CD4-positive, alpha-beta T cell treated with Interleukin-6 at 100 ng/mL for 8 hours (primary cell): ENCODE data around the gene NFIB.

Experiments used
- DNase-seq: peaks from one replicate; pipeline ENCODE4 v3.0.0-alpha.2; 2020; ENCODE audit warnings: mixed read lengths, low spot score

The NFIB gene

GRCh38 chr9:14313951-14314423 is at the start of gene NFIB:
NFIB (minus strand) TSS chr9:14314141; CDS start chr9:14313511, 630 bp downstream.
- DNase-seq = no peak

GRCh38 chr9:14362175-14362574 is 48.2 kb upstream of the NFIB start:
- no peak for DNase-seq

DNA sequence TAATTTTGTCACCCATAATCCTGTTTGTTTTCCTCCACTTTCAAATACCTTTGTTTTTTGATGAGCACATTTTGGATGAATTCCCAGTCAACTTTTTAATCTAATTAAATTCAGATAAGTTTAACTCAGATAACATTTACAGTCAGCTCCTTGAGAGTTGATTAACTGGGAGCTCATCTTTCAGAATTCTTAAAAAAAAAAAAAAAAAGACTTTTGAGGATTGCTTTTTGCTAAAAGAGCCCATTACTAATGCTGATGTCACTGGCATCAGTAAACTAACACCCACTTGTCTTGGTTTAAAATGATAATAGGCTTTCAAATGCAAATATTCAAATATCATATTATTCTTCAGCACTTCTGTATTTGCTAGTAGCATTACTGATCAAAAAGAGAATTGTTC is 47.1 kb upstream of the NFIB start:
- DNase-seq = no peak

DNA sequence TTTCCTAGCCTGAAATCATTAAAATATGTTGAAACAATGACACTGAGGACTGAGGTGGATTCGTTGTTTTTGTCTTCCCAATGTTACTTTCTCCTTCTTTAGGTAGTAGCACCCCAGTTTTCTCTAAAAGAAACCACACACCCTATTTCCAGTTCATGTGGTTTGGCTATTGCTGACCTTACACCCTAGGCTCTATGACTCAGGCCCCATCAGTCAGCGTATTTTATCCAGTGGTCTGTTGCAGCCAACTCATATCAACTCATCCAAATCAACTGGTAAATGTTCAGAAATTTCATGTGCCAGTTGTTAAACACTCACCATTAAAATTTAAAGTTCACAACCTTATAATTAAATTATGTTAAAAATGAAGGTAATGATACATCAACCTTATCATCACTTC is 44.6 kb upstream of the NFIB start:
- no peak for DNase-seq

- no peak for DNase-seq
Measured at GRCh38 chr9:14356351-14357265, 42.7 kb upstream of the NFIB start.

GRCh38 chr9:14354201-14354600 is 40.3 kb upstream of the NFIB start:
- no peak for DNase-seq

- DNase-seq = peak; percentile 46
Measured at GRCh38 chr9:14353222-14354056, 39.5 kb upstream of the NFIB start.

- no peak for DNase-seq
Measured at GRCh38 chr9:14352503-14352902, 38.6 kb upstream of the NFIB start.

GRCh38 chr9:14351221-14351836 is 37.4 kb upstream of the NFIB start:
- DNase-seq = no peak

DNA sequence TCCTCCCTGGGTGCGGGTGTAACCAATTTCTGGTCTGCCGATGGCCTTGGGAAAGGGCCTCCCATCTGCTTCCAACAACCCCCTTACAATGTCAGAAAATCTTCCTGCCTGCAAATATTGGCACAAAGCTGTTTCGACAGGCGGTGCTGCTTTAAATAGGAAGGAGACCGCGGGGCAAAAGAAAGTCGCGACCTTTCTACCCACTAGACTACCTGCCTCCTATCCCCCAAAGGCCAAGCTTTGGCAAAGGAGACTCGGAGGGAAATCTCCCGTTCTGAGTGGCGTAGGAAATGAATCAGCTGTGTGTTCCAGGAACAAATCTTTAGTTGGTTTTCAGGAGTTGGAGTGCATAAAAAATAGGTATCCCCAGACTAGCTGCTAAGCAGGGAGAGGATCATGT is 36.8 kb upstream of the NFIB start:
- DNase-seq = no peak

DNA sequence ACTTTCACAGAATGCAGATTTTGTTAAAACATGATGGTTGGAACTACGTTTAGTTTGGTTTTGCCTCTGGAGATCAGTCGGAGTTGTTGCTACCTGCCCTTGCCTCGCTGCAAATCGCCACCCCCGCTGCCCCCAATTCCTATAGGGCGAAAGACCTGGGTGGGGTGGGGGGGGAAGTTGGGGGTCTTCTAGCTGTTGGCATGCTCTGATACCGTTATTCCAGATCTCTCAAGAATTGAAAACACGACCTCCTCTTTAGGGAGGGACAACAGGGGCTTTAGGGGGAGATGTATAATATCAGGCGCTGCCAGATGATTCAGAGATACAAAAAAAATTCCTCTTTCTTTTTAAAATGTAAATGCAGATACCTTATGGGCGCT is 36.4 kb upstream of the NFIB start:
- DNase-seq = no peak

DNA sequence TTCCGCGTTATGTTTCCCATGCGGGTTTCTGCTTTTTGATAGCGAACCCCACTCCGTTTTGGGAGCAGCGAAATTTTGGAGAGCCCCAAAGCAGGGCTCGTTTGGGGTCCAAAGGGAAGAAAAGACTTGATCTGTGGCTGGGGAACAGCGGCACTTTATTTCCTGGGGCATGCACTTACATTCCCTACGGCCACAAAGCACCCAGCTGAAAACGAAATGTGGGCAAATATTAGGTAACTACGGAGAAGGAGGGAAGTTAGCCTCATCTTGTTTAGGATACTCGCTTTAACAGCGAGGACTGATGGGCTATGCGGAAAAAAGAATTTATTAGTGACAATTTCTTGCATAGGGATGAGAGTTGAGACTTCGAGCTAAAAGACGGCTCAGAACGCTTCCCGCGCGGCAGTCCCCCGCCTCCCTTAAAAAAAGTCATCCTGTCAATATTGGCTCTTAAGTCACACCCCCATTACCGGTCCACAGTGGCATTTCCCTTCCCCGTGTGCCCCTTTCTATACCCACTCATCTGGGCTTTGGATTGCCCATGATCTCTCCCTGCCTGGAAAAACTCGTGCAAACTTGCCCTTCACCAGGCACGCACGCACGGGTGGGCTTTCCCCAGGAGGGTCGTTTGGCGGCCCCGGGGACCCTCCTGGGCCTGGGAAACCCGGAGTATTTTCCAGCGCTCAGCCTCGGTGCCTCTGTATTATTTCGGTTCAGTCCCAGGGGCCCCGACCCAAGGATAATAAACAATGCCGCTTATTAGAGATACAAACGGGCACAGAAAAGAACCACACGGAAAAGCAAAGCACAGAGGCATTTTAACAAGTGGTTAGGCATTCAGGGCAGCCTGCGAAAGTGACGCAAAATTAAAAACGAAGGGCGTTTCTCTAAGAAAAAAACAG is 35.8 kb upstream of the NFIB start:
- DNase-seq = no peak

- DNase-seq = no peak
Measured at GRCh38 chr9:14349146-14349446, 35.2 kb upstream of the NFIB start.

DNA sequence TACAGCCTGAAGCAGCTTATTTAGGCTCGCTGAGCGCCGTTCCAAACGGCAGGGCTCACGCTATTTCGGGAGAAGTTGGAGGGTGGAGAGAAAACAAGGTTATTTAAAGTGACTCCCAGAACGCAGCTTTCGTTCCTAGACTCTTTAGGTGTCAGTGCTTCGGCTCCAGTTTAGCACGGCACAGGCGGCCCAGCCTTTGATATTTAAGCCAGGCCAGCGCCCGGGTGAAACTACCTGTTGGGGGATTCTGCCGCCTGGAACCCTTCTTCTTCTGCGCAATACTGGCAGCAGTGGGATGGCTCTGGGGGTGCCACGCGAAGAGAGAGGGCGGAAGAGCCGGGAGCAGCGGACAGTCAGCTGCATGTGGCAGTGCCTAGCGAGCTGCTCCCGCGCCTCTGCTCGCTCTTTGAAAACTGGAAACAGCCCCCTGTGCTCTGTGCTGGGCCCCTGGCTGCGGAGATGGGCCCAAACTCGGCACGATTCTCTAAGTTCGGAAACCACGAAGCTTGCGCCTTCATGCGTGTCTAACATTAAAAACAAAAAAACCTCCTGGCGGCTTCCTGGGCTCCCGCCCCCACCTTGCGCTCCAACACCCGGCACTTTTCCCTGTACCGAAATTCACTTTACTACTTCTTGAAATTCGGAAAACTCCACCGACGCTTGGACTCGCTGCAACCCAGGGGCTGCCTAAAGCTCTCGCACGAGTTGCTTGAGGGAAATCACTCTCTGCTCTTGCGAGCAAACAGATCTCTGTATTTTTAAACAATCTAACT is 34.6 kb upstream of the NFIB start:
- no peak for DNase-seq

- no peak for DNase-seq
Measured at GRCh38 chr9:14348123-14348372, 34.1 kb upstream of the NFIB start.

GRCh38 chr9:14347406-14348122 is 33.6 kb upstream of the NFIB start:
- no peak for DNase-seq

DNA sequence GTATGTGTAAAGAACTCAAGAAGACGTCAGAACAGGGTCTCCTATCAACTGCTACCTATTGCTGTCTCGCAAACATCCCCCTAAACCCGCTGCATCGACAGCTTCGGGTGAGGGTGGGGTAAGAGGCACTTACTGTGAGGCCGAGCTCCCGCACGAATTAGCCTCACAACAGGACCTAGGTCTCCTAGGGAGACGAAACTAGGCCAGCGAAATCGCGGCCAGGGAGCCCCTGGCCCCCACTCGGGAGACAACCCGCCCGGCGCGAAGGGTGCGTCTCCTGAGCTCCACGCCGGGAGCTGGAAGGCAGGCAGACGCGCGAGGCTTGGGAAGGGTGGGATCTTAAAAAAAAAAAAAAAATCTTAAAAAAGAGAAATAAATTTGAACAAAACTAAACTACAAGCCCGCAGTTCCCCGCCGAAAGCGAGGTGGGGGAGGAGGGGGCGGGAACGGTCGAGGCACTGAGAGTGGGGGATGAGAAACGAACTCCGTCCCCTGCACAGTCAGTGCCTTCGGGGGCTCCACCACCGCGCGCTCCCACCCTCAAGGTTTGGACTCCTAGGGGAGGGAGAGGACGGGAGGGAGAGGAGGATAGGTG is 33.0 kb upstream of the NFIB start:
- DNase-seq = no peak

GRCh38 chr9:14346231-14346791 is 32.4 kb upstream of the NFIB start:
- DNase-seq = no peak

DNA sequence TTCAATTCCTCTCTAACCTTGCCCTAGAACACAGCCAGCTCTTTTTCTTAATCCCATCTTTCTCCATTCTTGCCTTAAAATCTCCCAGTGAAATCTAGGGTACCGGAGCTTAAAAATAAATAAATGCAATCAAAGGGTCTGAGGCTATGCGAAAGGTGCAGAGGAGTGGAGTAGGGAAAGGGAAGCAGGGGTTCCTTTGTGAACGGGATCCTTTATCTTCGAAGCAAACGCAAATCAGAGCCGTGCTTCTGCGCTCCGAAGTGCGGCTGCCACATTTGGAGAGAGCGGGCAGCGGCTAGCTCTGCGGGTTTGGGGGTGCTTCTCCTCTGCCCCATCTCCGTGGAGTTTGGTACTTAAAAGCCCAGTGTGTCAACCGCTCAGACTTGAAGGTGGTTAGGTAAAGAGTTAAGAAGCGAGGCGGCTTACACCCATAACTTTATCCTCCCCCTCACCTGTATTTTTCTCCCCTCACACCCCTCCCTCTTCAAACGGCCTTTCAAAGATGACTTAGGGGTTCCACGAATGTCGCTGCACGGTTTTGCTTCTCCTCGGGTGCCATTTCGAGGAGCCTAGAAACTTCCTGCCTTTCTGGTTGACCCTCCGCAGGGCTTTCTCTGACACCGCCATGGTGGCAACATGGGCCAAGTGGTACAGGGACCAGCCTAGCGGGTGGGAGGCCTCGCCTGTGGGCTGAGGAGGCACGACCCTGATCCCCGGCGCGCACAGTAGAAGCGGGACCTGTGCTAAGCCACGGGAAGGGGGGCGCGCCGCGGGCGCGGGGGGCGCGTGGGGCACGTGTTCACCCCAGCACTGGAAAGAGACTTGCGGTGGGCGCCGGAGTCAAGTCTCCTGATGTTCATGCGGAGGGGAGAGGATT is 31.7 kb upstream of the NFIB start:
- DNase-seq = no peak
